ENCODE measurements around the gene PRKCE. TPM values are rescaled to one million over a fixed set of nuclear protein-coding genes. Genes with fewer than 3 reads are reported as not detected.

Gene PRKCE
- total and polyA plus RNA-seq, 2 of the 8 experiments (the other 6 are each of a cell fraction or from before 2014, with no cell fraction given): 0.54 to 2.1 TPM

DNA sequence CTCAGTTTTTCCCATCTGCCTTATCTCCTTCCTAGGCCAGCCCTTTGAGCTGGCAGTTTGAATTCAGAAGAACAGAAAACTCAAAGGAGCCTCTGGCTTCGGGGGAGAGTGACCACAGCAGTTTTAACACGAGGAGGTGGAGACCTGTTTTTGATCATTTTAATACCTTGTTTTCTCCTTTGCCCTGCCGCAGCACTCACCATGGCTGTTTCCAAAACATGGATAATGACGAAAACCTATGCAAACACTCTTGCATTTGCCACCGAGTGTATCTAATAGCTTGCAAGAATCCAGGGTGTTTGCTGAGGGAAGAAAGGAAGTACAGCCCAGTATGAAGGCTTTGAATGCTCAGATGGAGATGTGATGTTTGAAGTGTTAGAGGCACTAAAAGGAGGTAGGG is 167.1 kb downstream of the PRKCE start:
- H2BK5ac ChIP-seq (ENCODE audit: low read depth, low read length): no peak overlapping the region
- H4K91ac ChIP-seq (replicated peaks; ENCODE audit: insufficient read length, low read length): no peak overlapping the region
- DNase-seq (ENCODE audit: low read depth in 1 of 2, low spot score in 2 of 2): no peak
- no peak overlapping the region for H3K56ac ChIP-seq (replicated peaks; ENCODE audit: insufficient read length, low read depth, low read length)
- H2AK5ac ChIP-seq (ENCODE audit: low read depth, low read length): no peak overlapping the region
- H3K4me2 ChIP-seq (ENCODE audit: insufficient read depth in 1 of 2, low read depth in 2 of 2, low read length in 2 of 2): no peak overlapping the region
- no peaks in the 10 kb centered on the region for H4K20me1 ChIP-seq (replicated peaks in 1 of 2; ENCODE audit: control insufficient read depth in 1 of 2, insufficient read depth in 2 of 2, low read length in 2 of 2)
- no peak overlapping the region for H2BK120ac ChIP-seq (replicated peaks; ENCODE audit: low read depth, low read length)
- H3K23me2 ChIP-seq (ENCODE audit: low read depth, low read length): no peaks in the 10 kb centered on the region; the same call in 1 of the 2 replicates
- H3K4ac ChIP-seq (replicated peaks; ENCODE audit: insufficient read length, low read depth, low read length): no peak overlapping the region
- no peak overlapping the region for H2BK12ac ChIP-seq (ENCODE audit: low read depth, low read length)
- no peak overlapping the region for H3K27ac ChIP-seq (ENCODE audit: low read depth, low read length)
- H3K27me3 ChIP-seq (replicated peaks in 1 of 4; ENCODE audit: control insufficient read depth in 3 of 4, extremely low read depth in 1 of 4, insufficient read depth in 3 of 4, low read length in 3 of 4): no peaks in the 10 kb centered on the region
- no peak overlapping the region for H4K5ac ChIP-seq (ENCODE audit: insufficient read length, low read depth, low read length)
- H3K18ac ChIP-seq (ENCODE audit: extremely low read depth, low read length): no peak overlapping the region
- H3K4me1 ChIP-seq (replicated peaks in 1 of 4; ENCODE audit: control insufficient read depth in 3 of 4, insufficient read depth in 4 of 4, low read length in 3 of 4): peaks cover 0 to 2% (median 0%) of the 10 kb centered on the region in 4 experiments; a peak in 3 of 7 replicates
- ChIA-PET CTCF (ENCODE audit: partially characterized antibody) (interaction anchor here (0.9 to 2.3 kb wide), 2 partner anchors 12 to 40 kb away, joined by 3 to 9 read pairs; no protein-coding TSS in a partner anchor), POLR2A (ENCODE audit: partially characterized antibody) (no interaction called here)
- H3K79me2 ChIP-seq (ENCODE audit: control insufficient read depth in 1 of 2, insufficient read depth in 2 of 2, low read length in 2 of 2): no peaks in the 10 kb centered on the region
- no peak overlapping the region for H3K14ac ChIP-seq (ENCODE audit: insufficient read length)
- H3K9me3 ChIP-seq (ENCODE audit: insufficient read depth in 2 of 2, low read depth in 1 of 2, low read length in 1 of 2): no peaks in the 10 kb centered on the region
- H3K36me3 ChIP-seq (ENCODE audit: control insufficient read depth in 2 of 4, insufficient read depth in 4 of 4, low read length in 3 of 4): no peaks in the 10 kb centered on the region
- H2BK20ac ChIP-seq (ENCODE audit: low read length): no peak overlapping the region
- no peak overlapping the region for H3K23ac ChIP-seq (ENCODE audit: insufficient read length)
- 77% methylated on average over 5 of the region's 5 CpGs; no CpG with 5 or more reads in 1 of the 2 experiments for WGBS, 2 experiments (ENCODE audit: extremely low coverage in 1 of 2, insufficient coverage in 1 of 2, insufficient read length in 1 of 2, insufficient replicate concordance in 2 of 2, low coverage in 1 of 2, low lambda C conversion rate in 2 of 2, missing lambda C conversion rate in 1 of 2)
- H3K79me1 ChIP-seq (ENCODE audit: low read depth, low read length): no peaks in the 10 kb centered on the region
- FAIRE-seq: no peak
- H2AFZ ChIP-seq (ENCODE audit: low read length): no peak overlapping the region
- no peak overlapping the region for H4K8ac ChIP-seq (ENCODE audit: extremely low read depth, insufficient read depth, low read length)
- no peak overlapping the region for H3K9ac ChIP-seq (replicated peaks in 1 of 4; ENCODE audit: extremely low read depth in 1 of 4, low read depth in 3 of 4, low read length in 3 of 4)
- H2BK15ac ChIP-seq (ENCODE audit: low read length): no peak overlapping the region
- no peak overlapping the region for H3K4me3 ChIP-seq (ENCODE audit: extremely low read depth in 1 of 4, insufficient read depth in 2 of 4, low read depth in 3 of 4, low read length in 4 of 4)
- TF ChIP-seq CBX8 (IDR thresholded peaks at IDR 0.05; ENCODE audit: borderline replicate concordance, low read depth, low read length): no peak
- TF ChIP-seq POLR2AphosphoS5 (IDR thresholded peaks at IDR 0.05; ENCODE audit: low read depth, low read length): no peak
- no peak for TF ChIP-seq GABPA (IDR thresholded peaks at IDR 0.05; ENCODE audit: borderline replicate concordance, insufficient read depth, low read length)
- no peak for TF ChIP-seq SRF (IDR thresholded peaks at IDR 0.05; ENCODE audit: low read depth, low read length)
- TF ChIP-seq CHD2 (IDR thresholded peaks at IDR 0.05; ENCODE audit: low read length): no peak
- TF ChIP-seq GTF2F1 (IDR thresholded peaks at IDR 0.05; ENCODE audit: borderline replicate concordance, low read depth, low read length): no peak
- TF ChIP-seq TBP (IDR thresholded peaks at IDR 0.05; ENCODE audit: low read depth, low read length): no peak
